ENCODE measurements around the gene RCCD1.
"Not testable (repeated sequence)": the region's sequence is repeated elsewhere in the genome, so short reads cannot be mapped to it uniquely, and the experiment has no call there.

Gene RCCD1, protein sequence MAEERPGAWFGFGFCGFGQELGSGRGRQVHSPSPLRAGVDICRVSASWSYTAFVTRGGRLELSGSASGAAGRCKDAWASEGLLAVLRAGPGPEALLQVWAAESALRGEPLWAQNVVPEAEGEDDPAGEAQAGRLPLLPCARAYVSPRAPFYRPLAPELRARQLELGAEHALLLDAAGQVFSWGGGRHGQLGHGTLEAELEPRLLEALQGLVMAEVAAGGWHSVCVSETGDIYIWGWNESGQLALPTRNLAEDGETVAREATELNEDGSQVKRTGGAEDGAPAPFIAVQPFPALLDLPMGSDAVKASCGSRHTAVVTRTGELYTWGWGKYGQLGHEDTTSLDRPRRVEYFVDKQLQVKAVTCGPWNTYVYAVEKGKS

DNA sequence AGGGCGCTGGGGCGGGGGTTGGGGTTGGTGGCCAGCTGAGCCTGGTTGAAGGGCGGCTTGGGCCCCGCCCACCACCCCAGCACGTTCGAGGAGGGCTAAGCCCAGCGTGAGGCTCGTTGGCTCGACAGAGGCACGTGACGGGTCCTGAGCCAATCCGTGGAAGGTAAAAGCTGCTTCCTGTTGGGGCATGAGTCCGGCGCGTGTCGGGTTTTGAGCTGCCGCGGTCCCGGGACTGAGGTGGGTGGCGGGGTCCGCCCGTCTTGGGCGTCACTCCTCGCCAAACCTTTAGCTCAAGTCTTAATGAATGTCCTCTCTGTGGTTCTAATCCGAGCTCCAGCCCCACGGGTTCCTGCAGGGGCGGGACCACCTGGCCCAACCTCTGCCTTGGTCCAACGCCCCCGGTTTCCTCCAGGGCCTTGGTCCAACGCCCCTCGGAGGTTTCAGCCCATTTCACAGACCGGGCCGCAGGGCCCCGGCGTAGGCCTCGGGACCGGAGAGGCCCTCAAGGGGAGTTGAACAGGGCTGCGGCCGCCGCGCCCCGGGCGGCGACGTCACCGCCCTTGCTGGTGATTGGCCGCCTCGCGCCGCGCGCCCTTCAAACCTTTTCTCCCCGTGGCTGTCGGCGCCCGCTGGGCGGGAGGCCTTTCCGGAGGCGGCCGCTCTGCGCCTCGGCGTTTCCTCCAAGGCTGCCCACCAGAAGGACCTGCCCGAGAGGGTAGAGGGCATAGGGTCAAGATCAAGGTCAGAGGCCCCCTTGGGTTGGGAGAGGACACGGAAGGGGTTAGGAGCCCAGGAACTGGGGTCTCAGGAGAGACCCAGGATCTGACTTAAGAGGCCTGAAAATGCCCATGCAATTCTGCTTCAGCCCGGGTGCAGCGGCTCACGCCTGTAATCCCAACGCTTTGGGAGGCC, at the start of gene RCCD1:
TSS of gene RCCD1 (plus strand) at position 173 of the 912 bp plus-strand sequence. CDS start 1,851 bp downstream, outside the sequence.
- peak; percentile 99 for DNase-seq

DNA sequence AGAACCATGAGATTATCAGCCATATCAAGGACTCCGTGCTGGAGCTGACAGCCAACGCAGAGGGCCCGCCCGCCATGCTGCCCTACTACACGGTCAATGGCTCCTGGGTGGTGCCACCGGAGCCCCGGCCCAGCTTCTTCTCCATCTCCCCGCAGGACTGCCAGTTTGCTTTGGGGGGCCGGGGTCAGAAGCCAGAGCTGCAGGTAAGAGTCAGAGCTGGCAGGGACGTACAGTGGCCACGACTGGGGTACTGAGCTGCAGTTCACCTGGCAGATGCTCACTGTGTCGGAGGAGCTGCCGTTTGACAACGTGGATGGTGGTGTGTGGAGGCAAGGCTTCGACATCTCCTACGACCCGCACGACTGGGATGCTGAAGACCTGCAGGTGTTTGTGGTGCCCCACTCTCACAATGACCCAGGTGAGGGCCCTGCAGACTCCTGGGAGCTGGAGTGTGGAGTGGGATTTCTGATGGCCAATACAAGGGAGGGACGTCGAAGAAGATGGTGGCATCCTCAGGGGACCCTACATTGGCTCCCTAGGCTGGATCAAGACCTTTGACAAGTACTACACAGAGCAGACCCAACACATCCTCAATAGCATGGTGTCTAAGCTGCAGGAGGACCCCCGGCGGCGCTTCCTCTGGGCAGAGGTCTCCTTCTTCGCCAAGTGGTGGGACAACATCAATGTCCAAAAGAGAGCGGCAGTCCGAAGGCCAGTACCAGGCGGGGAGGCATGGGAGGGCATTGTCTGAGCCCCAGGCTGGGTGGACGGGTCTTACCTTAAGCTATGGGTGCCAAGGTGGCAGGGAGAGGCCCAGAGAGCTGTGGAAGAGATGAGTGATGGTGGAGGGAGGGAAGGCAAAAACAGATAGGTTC, 49.1 kb upstream of the RCCD1 start:
- no peak for DNase-seq

DNA sequence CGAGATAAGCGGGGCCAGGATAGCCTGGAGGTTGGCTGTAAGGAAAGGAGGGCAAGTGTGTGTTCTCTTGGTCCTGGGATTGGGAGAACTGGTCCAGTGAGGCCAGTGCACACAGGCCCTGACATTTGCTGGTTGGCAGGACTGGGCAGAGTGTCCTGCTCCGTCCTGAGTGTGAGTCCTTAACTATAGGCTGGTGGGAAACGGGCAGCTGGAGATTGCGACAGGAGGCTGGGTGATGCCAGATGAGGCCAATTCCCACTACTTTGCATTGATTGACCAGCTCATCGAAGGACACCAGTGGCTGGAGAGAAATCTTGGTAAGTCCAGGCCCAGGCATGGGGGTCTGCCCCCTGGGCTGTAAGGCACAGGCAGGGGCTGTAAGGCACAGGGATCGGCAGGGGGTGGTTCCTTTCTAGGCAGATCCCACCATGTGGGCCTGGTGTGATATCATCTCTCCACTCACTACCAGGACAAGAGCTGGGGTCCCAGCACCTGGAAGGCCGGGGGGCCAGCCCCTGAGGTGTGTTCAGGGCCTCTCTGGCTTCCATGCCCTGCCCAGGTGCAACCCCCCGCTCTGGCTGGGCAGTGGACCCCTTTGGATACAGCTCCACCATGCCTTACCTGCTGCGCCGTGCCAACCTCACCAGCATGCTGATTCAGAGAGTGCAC, 48.4 kb upstream of the RCCD1 start:
- DNase-seq, result no peak

DNA sequence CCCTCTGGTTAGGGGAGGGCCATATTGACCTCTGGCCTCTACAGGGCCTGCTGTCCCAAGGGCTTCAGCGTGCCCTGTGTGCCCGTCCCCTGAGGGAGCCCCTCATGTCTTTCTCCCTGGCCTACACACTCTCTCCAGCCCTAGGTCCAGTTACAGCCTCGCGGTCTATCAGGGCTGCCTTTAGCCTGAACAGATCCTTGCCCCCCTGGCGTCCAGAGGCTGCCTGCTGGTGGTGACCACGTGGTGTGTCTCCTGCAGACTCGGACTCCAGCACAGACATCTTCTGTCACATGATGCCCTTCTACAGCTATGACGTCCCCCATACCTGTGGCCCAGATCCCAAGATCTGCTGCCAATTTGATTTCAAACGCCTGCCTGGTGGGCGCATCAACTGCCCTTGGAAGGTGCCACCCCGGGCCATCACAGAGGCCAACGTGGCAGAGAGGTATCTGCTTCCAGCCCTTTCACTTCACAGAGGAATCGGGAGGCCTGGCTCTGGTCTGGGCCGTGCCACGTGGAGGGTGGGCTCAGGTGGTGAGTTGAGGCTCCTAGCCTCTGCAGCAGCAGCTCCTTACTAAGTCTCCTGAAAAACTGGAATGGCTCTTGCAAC, 47.5 kb upstream of the RCCD1 start:
- no peak for DNase-seq

DNA sequence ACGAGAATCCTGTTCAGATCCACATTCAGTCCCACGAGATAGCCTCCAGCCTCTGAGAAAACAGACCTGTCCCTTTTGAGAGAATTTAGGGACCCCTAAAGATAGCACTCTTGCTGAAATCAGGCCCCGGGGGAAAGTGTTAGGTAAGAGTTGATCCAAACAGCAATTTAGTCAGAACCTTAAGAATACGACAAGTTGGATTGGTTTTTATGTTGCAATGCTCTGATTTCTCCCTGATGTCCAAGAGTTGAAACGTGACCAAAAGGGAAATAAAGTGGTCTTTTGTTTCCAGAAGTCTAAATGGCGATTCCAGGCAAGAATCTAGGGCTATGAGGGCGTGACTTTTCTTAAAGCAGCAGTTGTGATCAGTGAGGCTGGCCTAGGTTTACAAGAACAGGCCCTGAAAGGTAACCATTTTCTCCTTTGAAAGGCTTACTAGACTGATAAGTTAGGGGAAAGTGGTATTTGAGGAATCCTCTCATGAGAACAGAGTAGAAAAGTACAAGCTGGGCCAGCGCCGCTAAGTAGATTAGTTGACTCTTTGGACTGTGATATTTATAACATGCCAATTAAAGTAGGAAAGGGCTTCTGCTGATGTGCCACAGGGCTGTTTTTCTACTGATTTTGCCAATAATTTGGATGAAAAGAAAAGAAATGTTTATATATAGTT, 46.7 kb upstream of the RCCD1 start:
- DNase-seq, result no peak

DNA sequence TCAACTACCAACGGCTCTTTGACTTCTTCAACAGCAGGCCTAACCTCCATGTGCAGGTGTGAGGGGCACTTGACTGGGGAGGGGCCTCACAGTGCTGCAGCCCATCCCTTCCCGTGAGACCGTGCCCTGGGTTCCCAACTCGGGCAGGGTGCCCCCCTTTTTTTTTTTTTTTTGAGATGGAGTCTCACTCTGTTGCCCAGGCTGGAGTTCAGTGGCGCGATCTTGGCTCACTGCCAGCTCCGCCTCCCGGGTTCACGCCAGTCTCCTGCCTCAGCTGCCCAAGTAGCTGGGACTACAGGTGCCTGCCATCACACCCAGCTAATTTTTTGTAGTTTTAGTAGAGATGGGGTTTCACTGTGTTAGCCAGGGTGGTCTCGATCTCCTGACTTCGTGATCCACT, 45.2 kb upstream of the RCCD1 start:
- not testable (repeated sequence) for DNase-seq

DNA sequence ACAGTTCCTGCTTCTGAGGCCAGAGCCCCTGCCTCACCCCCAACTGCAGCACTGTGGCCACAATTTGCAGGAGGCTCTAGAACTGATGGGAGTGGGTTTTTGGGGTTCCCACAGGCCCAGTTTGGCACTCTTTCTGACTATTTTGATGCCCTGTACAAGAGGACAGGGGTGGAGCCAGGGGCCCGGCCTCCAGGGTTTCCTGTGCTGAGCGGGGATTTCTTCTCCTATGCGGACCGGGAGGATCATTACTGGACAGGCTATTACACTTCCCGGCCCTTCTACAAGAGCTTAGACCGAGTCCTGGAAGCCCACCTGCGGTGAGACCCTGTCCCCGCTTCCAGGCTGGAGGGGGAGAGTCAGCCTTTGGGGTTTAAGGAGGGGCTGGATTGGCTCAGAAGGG, 44.7 kb upstream of the RCCD1 start:
- no peak for DNase-seq

DNA sequence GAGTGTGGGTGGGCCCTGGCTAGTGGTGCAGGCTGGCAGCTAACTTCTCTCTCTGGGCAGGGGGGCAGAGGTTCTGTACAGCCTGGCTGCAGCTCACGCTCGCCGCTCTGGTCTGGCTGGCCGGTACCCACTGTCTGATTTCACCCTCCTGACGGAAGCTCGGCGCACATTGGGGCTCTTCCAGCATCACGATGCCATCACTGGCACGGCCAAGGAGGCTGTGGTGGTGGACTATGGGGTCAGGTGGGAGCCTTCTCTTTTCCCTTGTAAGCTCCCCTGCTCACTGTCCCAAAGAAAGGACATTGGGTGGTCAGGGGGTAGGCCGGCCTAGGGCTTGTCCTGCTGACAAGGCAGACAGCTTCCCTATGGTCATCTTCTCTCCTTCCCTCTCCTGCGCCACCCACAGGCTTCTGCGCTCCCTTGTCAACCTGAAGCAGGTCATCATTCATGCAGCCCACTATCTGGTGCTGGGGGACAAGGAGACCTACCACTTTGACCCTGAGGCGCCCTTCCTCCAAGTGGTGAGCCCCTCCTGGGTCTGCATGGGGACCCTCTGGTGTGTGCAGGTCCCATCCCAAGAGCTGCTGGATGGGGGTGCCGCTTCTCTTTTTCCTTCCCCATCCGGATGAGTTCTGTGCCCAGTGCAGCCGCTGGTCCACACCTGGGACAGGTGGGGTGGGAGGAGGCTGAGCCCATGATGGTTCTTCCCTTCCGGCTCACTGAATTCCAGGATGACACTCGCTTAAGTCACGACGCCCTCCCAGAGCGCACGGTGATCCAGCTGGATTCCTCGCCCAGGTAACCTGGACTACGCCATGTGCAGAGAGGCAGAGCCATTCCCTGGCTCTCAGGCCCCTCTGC, 44.0 kb upstream of the RCCD1 start:
- DNase-seq, result no peak

DNA sequence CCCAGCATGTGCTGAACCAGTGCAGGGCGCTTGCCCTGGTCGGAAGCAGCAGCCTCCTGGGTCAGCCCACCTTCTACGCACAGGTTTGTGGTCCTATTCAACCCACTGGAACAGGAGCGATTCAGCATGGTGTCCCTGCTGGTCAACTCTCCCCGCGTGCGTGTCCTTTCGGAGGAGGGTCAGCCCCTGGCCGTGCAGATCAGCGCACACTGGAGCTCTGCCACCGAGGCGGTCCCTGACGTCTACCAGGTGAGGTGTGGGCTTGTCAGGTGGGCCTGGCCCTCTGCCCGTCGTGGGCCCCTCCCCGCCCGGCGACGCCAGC, 43.4 kb upstream of the RCCD1 start:
- no peak for DNase-seq

DNA sequence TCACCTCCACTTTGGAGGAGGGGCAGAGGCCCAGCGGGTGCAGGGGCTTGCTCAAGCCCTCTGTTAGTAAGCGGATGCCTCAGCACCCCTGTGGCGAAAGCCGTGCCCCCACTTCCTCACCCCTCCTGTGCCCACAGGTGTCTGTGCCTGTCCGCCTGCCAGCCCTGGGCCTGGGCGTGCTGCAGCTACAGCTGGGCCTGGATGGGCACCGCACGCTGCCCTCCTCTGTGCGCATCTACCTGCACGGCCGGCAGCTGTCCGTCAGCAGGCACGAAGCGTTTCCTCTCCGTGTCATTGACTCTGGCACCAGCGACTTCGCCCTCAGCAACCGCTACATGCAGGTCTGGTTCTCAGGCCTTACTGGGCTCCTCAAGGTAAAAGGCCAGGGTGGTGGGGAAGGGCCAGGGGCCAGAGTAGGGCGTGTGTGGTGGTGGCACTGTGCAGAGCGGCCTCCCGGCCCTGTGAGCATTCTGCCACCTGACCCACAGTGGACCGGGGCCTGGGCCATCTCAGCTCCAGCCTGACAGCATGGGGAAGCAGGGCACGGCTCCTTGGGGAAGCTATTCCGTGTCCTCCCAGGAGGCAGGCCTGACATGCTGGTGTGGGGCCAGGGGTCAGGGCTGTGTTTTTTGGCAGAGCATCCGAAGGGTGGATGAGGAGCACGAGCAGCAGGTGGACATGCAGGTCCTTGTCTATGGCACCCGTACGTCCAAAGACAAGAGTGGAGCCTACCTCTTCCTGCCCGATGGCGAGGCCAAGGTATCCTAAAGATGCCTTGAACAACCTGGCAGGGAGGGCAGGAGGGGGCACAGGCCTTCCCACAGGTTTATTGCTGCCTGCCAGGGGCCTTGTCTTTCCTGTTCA, 42.5 kb upstream of the RCCD1 start:
- DNase-seq, result no peak

DNA sequence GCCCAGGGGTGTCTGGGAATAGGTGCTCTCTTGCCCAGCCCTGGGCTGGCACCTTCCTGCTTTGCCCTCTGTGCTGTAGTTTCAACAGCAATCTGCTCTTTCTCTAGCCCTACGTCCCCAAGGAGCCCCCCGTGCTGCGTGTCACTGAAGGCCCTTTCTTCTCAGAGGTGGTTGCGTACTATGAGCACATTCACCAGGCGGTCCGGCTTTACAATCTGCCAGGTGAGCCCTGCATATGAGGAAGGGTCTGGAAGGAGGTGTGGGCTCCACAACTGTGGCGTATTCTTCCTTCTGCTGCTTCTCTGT, 42.0 kb upstream of the RCCD1 start:
- no peak for DNase-seq

DNA sequence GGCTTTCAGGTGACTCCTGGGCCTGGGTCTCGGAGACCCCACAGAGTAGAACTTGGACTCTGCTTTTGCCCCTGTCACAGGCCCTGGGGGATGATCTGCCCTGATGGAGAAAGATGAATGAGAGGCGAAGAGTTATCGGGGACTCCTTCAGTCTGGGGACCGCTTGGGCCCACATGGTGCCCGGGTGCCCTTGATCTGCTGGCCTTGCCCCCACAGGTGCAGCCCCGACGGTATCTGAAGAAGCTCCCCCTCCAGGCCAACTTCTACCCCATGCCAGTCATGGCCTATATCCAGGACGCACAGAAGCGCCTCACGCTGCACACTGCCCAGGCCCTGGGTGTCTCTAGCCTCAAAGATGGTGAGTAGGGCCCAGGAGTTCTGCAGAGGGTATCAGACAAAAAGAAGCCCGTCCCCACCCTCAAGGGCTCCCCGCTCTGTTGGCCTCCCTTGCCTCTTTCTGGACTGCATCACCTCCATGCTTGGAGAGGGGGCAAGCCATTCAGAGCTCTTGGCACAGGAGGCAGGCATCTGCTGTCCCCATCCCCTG, 41.2 kb upstream of the RCCD1 start:
- DNase-seq, result no peak

DNA sequence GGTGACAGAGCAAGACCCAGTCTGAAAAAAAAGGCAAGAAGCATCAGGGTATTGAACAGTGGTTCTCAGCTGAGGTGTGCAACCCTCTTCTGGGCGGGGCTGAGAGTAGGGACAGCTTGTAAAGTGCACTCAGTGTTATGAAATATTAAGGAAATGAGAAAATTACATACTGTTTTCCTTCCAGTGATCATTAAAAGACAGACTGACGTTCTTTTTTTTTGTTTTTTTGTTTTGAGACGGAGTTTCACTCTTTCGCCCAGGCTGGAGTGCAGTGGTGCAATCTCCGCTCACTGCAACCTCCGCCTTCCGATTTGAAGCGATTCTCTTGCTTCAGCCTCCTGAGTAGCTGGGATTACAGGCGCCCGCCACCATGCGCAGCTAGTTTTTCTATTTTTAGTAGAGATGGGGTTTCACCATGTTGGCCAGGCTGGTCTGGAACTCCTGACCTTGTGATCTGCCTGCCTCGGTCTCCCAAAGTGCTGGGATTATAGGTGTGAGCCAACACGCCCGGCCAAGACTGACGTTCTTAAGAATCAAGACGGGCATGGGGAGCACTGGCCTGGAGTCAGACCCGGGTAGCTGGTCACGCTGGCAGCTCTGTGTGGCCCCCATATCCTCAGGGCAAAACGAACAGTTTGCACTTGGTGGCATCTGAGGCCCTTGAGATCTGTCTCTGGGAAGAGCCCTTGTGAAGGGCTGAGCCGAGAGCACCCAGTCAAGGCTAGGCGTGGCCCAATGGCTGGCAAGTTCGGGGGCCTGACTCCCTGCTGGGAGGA, 40.2 kb upstream of the RCCD1 start:
- DNase-seq, result no peak

DNA sequence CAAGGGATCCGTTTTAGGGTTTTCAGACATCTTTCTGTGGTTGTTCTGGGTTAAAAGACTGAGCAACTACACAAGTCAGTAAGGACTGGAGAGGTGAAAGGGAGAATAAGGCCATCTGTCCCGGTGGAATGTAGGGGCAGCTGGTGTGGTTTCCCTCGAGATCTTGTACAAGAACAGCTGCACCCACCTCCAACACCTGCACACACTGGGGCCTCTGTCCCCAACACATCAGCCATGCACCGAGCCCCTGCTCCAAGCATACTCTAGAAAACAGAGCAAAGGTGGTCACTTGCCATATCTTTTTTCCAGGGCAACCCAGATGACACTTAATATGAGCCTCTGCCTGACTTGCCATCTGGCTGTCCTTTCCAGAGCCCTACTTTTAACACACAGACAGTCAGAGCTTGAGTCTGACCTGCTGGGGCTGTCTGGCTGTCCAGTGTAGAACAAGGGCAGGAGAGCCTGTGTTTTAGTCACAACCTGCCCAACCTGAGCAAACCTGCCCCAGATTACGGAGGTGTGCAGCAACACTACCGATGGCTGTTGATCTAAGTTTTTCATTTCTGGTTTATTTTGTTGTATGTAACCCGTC, 39.4 kb upstream of the RCCD1 start:
- no peak for DNase-seq

DNA sequence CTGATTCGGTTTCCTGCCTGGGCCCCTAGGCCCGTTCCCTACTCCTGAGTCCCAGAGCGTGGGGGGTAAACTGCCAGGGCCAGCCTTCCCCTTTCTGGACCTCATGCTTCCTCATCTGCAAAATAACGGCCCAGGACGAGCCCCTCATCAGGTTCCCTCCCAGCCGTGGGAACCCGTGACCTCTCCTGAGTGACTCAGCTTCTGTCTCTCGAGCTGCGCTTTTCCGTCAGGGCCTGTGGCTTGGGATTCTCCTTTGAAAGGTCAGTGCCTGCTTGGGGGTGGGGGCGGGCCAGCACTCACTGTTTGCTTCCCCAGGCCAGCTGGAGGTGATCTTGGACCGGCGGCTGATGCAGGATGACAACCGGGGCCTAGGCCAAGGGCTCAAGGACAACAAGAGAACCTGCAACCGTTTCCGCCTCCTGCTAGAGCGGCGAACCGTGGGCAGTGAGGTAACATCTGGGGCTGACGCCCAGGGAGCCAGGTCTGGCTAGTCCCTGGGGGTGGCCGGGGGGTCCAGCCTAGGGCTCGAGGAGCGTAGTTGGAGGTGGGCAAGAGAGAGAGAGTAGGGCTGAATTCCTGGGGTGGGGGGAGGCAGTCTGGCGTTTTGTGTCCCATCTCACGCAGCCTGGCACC, 38.8 kb upstream of the RCCD1 start:
- DNase-seq, result peak; percentile 68

DNA sequence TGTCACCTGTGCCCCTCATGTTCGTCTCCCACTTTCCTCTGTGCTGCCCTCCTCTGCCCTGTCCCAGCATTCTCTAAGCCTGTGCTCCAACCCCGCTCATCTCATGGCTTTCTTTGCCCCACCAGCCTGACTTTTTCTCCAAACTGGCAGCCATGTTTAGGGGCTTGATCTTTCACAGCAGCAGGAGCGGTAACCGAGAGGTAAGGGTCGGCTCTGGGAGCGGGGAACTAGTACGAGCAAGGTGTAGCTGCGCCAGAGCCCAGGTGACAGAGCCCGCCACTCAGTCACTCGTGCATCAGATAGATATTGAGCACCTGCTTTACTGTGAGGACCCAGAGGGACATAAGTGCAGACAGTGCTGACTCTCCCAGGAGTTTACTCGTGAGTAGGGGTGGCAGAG, 38.2 kb upstream of the RCCD1 start:
- no peak for DNase-seq

DNA sequence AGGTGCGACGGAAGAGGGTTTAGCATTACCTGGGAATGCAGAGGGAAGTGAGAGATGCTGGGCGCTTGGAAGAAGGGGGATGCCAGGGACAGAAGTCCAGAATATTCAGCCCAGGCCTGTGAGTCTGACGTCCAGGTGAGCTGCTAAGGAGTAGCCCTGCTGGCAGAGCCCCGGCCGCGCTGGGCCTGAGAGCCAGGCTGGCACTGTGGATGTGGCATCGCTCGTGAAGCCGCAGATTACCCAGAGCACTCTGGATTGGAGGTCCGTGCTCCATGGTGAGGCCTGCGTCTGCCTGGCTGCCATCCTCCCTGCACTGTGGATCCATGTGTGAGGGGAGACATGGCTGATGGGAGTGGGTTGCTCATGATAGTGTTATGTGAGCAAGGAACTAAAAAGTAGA, 37.1 kb upstream of the RCCD1 start:
- DNase-seq, result no peak

All from hematopoietic multipotent progenitor cell treated with erythropoietin and hydrocortisone succinate and interleukin-3 and kit ligand, for 6 days (in vitro differentiated cells).